Body of pancreas (tissue), 4 donors: ENCODE measurements around the gene GPR137B.

Source experiments
- POLR2A ChIP-seq, 3 donors: fragments of 450-650 bp; IDR thresholded peaks; one replicate each; pipeline ENCODE4 v1.6.1; 2016; ENCODE audit warnings: antibody characterized with exemption in 3 of 3, mild to moderate bottlenecking in 2 of 3
- TF ChIP-seq, protein P1 (sequence below), 7 experiments: fragments of 450-650 bp in 4 of 7; fragments of 200-600 bp in 3 of 7; sonication (generic) in 3 of 7; IDR thresholded peaks; one replicate each; pipeline ENCODE4 v1.5.1; 2016 to 2019; ENCODE audit warnings: antibody characterized with exemption in 7 of 7

DNA sequence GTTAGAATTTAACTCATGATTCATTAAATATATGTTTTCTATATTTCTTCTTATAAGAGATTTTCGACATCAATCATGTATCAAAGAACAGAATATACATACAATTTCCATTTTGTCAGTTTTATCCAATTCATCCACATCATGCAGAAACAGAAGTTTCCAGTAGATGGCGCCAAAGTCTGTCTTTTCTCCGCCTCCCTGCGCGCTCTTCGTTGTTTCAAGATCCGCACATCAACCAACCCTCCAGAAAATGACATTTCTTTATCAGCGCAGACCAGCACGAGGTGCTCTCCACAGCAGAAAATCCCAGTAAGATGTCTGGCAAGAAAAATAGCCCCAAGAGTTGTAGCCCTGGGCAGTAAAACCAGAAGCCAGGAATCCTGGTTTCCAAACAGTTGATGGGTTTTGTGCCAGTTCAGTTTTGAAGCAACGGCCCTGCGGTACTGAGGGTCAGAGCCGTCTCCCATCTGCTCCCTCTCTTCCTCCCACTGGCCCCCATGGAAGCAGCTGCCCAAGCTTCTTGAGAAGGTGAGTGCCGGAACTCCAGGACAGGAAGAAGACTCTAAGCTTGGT lies 38.6 kb upstream of the GPR137B start:
- TF ChIP-seq, protein P1, sequence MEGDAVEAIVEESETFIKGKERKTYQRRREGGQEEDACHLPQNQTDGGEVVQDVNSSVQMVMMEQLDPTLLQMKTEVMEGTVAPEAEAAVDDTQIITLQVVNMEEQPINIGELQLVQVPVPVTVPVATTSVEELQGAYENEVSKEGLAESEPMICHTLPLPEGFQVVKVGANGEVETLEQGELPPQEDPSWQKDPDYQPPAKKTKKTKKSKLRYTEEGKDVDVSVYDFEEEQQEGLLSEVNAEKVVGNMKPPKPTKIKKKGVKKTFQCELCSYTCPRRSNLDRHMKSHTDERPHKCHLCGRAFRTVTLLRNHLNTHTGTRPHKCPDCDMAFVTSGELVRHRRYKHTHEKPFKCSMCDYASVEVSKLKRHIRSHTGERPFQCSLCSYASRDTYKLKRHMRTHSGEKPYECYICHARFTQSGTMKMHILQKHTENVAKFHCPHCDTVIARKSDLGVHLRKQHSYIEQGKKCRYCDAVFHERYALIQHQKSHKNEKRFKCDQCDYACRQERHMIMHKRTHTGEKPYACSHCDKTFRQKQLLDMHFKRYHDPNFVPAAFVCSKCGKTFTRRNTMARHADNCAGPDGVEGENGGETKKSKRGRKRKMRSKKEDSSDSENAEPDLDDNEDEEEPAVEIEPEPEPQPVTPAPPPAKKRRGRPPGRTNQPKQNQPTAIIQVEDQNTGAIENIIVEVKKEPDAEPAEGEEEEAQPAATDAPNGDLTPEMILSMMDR (IDR thresholded peaks at IDR 0.05), result peak; percentile 65 to 91 (median 83)
- TF ChIP-seq POLR2A (IDR thresholded peaks at IDR 0.05), result no peak
